GM18498 (cell line): Measurements from ENCODE around the gene ESF1.

Experiments used
- ATAC-seq: cut with Tn5 transposase; IDR thresholded peaks from one replicate; pipeline ENCODE4 v1.9.1; 2021; ENCODE audit warnings: mild to moderate bottlenecking, moderate library complexity; ENCODE audit not compliant: unreplicated experiment

Gene ESF1

GRCh38 chr20:13684566-13685222 is 100.0 kb downstream of the ESF1 start:
- peak; percentile 64 for ATAC-seq

- ATAC-seq: no peak
Measured at GRCh38 chr20:13683833-13684232, 100.9 kb downstream of the ESF1 start.

GRCh38 chr20:13681248-13682125 is 103.2 kb downstream of the ESF1 start:
- peak; percentile 80 for ATAC-seq

- ATAC-seq: no peak
Measured at GRCh38 chr20:13678944-13679343, 105.8 kb downstream of the ESF1 start.

GRCh38 chr20:13677241-13677640 is 107.5 kb downstream of the ESF1 start:
- ATAC-seq: no peak

- no peak for ATAC-seq
Measured at GRCh38 chr20:13676682-13677081, 108.0 kb downstream of the ESF1 start.

GRCh38 chr20:13672690-13673089 is 112.0 kb downstream of the ESF1 start:
- ATAC-seq: no peak

GRCh38 chr20:13671916-13672378 is 112.8 kb downstream of the ESF1 start:
- no peak for ATAC-seq

GRCh38 chr20:13671512-13671911 is 113.2 kb downstream of the ESF1 start:
- no peak for ATAC-seq

- peak; percentile 47 for ATAC-seq
Measured at GRCh38 chr20:13670160-13670559, 114.6 kb downstream of the ESF1 start.

GRCh38 chr20:13665709-13666395 is 118.9 kb downstream of the ESF1 start:
- no peak for ATAC-seq
